22Rv1 (cell line): ENCODE results near the gene CDIPT.

Experiments
- ZFX ChIP-seq: fragments of 450-650 bp; IDR thresholded peaks from 2 replicates; pipeline ENCODE4 v1.6.1; 2017; ENCODE audit warnings: antibody characterized with exemption, borderline replicate concordance
- TF ChIP-seq, protein P1 (sequence below): fragments of 450-650 bp; IDR thresholded peaks from 2 replicates; pipeline ENCODE4 v1.5.1; 2017; ENCODE audit warnings: mild to moderate bottlenecking

DNA sequence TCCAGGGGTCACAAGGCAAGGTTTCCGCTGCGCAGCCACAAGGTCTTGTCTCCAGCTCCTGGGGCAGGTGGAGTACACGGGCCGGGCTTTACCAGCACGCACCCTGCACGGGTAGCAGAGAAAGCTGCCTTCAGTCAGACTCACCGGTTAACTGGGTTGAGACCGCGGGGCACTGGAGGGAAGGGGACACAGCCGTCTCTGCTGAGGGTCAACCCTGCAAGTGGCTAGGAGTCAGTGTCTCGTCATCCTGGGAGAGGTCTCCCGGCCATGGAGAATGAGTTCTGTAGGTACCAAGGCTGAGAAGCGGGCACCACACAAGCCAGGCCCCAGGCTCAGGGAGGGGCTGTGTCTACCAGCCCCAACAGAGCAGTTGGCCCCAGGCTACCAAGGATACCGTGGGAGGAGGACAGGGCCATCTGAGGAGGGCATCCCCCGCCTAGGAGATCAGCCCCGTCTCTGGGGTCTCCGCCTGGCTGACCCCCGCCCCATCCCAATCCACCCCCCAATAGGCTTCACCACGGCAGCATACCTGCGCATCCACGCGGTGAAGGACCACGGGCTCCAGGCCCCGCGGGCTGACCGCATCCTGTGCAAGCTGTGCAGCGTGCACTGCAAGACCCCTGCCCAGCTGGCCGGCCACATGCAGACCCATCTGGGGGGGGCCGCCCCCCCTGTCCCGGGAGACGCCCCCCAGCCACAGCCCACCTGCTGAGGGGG is 53.8 kb downstream of the CDIPT start:
- TF ChIP-seq, protein P1, sequence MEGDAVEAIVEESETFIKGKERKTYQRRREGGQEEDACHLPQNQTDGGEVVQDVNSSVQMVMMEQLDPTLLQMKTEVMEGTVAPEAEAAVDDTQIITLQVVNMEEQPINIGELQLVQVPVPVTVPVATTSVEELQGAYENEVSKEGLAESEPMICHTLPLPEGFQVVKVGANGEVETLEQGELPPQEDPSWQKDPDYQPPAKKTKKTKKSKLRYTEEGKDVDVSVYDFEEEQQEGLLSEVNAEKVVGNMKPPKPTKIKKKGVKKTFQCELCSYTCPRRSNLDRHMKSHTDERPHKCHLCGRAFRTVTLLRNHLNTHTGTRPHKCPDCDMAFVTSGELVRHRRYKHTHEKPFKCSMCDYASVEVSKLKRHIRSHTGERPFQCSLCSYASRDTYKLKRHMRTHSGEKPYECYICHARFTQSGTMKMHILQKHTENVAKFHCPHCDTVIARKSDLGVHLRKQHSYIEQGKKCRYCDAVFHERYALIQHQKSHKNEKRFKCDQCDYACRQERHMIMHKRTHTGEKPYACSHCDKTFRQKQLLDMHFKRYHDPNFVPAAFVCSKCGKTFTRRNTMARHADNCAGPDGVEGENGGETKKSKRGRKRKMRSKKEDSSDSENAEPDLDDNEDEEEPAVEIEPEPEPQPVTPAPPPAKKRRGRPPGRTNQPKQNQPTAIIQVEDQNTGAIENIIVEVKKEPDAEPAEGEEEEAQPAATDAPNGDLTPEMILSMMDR = no peak
- no peak for TF ChIP-seq ZFX
